Fibroblast of skin of right quadriceps (primary cell): Measurements from ENCODE around the gene GCNT2.
"Not testable (repeated sequence)": the region's sequence is repeated elsewhere in the genome, so short reads cannot be mapped to it uniquely, and the experiment has no call there.

Experiments
- DNase-seq: peaks from one replicate; pipeline ENCODE4 v3.0.0-alpha.2; 2013

The GCNT2 gene

GRCh38 chr6:10514049-10514780 is 6.9 kb upstream of the GCNT2 start:
- DNase-seq, result no peak

- no peak for DNase-seq
Observed at GRCh38 chr6:10516953-10517352, 4.2 kb upstream of the GCNT2 start.

GRCh38 chr6:10518557-10519407 is 2.4 kb upstream of the GCNT2 start:
- DNase-seq, result no peak

- not testable (repeated sequence) for DNase-seq
Observed at GRCh38 chr6:10519408-10519697, 1.8 kb upstream of the GCNT2 start.

GRCh38 chr6:10520468-10520867 is 683 bp upstream of the GCNT2 start:
- no peak for DNase-seq

- DNase-seq, result no peak
Observed at GRCh38 chr6:10522929-10523573, 1.9 kb downstream of the GCNT2 start.

- no peak for DNase-seq
Observed at GRCh38 chr6:10526156-10526555, 5.0 kb downstream of the GCNT2 start.

GRCh38 chr6:10528158-10528981 is 7.2 kb downstream of the GCNT2 start:
- no peak for DNase-seq

GRCh38 chr6:10529231-10529801 is 8.2 kb downstream of the GCNT2 start:
- no peak for DNase-seq

GRCh38 chr6:10529828-10530374 is 8.8 kb downstream of the GCNT2 start:
- not testable (repeated sequence) for DNase-seq

GRCh38 chr6:10531503-10531902 is 10.4 kb downstream of the GCNT2 start:
- DNase-seq, result no peak

GRCh38 chr6:10531942-10532341 is 10.8 kb downstream of the GCNT2 start:
- no peak for DNase-seq

GRCh38 chr6:10532392-10532791 is 11.2 kb downstream of the GCNT2 start:
- no peak for DNase-seq

GRCh38 chr6:10534419-10534762 is 13.2 kb downstream of the GCNT2 start:
- no peak for DNase-seq

- no peak for DNase-seq
Observed at GRCh38 chr6:10535193-10535592, 14.0 kb downstream of the GCNT2 start.

- DNase-seq, result no peak
Observed at GRCh38 chr6:10537726-10538125, 16.6 kb downstream of the GCNT2 start.

GRCh38 chr6:10540073-10540746 is 19.1 kb downstream of the GCNT2 start:
- no peak for DNase-seq

- DNase-seq, result no peak
Observed at GRCh38 chr6:10541591-10541990, 20.4 kb downstream of the GCNT2 start.

- DNase-seq, result no peak
Observed at GRCh38 chr6:10542213-10542612, 21.1 kb downstream of the GCNT2 start.

GRCh38 chr6:10543488-10543887 is 22.3 kb downstream of the GCNT2 start:
- no peak for DNase-seq

GRCh38 chr6:10545482-10545881 is 24.3 kb downstream of the GCNT2 start:
- no peak for DNase-seq

- no peak for DNase-seq
Observed at GRCh38 chr6:10547809-10548208, 26.7 kb downstream of the GCNT2 start.
